GM21529 (cell line): ENCODE data around the gene KIAA0232.

Experiments used
- ATAC-seq: cut with Tn5 transposase; IDR thresholded peaks from one replicate; pipeline ENCODE4 v1.9.1; 2021; ENCODE audit not compliant: unreplicated experiment

Gene KIAA0232

GRCh38 chr4:6847178-6847577 is 64.7 kb downstream of the KIAA0232 start:
- ATAC-seq = no peak

- no peak for ATAC-seq
Measured at GRCh38 chr4:6848717-6849305, 66.3 kb downstream of the KIAA0232 start.

GRCh38 chr4:6849691-6850090 is 67.2 kb downstream of the KIAA0232 start:
- no peak for ATAC-seq

GRCh38 chr4:6851431-6851830 is 68.9 kb downstream of the KIAA0232 start:
- no peak for ATAC-seq

GRCh38 chr4:6851962-6852361 is 69.4 kb downstream of the KIAA0232 start:
- ATAC-seq = no peak

GRCh38 chr4:6852582-6852981 is 70.1 kb downstream of the KIAA0232 start:
- ATAC-seq = no peak

GRCh38 chr4:6854098-6854744 is 71.7 kb downstream of the KIAA0232 start:
- ATAC-seq = no peak

- ATAC-seq = peak; percentile 95
Measured at GRCh38 chr4:6855692-6856297, 73.3 kb downstream of the KIAA0232 start.

GRCh38 chr4:6856391-6856790 is 73.9 kb downstream of the KIAA0232 start:
- no peak for ATAC-seq

- ATAC-seq = no peak
Measured at GRCh38 chr4:6857009-6857882, 74.7 kb downstream of the KIAA0232 start.

GRCh38 chr4:6858997-6859396 is 76.5 kb downstream of the KIAA0232 start:
- no peak for ATAC-seq

GRCh38 chr4:6859543-6859942 is 77.0 kb downstream of the KIAA0232 start:
- ATAC-seq = no peak

- ATAC-seq = no peak
Measured at GRCh38 chr4:6868386-6868785, 85.9 kb downstream of the KIAA0232 start.

- ATAC-seq = no peak
Measured at GRCh38 chr4:6869944-6870343, 87.4 kb downstream of the KIAA0232 start.

- ATAC-seq = no peak
Measured at GRCh38 chr4:6873291-6873690, 90.8 kb downstream of the KIAA0232 start.

GRCh38 chr4:6873792-6874461 is 91.4 kb downstream of the KIAA0232 start:
- ATAC-seq = peak; percentile 72

GRCh38 chr4:6874981-6875380 is 92.5 kb downstream of the KIAA0232 start:
- no peak for ATAC-seq

GRCh38 chr4:6875431-6875831 is 92.9 kb downstream of the KIAA0232 start:
- no peak for ATAC-seq

- no peak for ATAC-seq
Measured at GRCh38 chr4:6876440-6876839, 93.9 kb downstream of the KIAA0232 start.

- ATAC-seq = no peak
Measured at GRCh38 chr4:6877067-6877466, 94.5 kb downstream of the KIAA0232 start.

- no peak for ATAC-seq
Measured at GRCh38 chr4:6878451-6879059, 96.0 kb downstream of the KIAA0232 start.
